Mesothelial cell of epicardium (in vitro differentiated cells): ENCODE measurements around the gene PSMD6. TPM values are rescaled to one million over a fixed set of nuclear protein-coding genes. Genes with fewer than 3 reads are reported as not detected.

Experiments used
- DNase-seq, 2 experiments: peaks; one replicate each; pipeline ENCODE4 v3.0.0; 2021; ENCODE audit warnings: low spot score in 2 of 2; ENCODE audit not compliant: unreplicated experiment in 2 of 2
- H3K27ac Mint-ChIP-seq: 2 replicates; pipeline ENCODE4 v1.8.0; 2021; ENCODE audit warnings: mixed read lengths
- H3K27me3 Mint-ChIP-seq: 2 replicates; pipeline ENCODE4 v1.8.0; 2021; ENCODE audit warnings: low read depth, mixed read lengths
- H3K36me3 Mint-ChIP-seq: 2 replicates; pipeline ENCODE4 v1.8.0; 2021; ENCODE audit warnings: mixed read lengths
- H3K4me1 Mint-ChIP-seq: 2 replicates; pipeline ENCODE4 v1.8.0; 2021; ENCODE audit warnings: mixed read lengths
- H3K4me3 Mint-ChIP-seq: 2 replicates; pipeline ENCODE4 v1.8.0; 2021; ENCODE audit warnings: mild to moderate bottlenecking, moderate library complexity, mixed read lengths
- H3K9me3 Mint-ChIP-seq: 2 replicates; pipeline ENCODE4 v1.8.0; 2021; ENCODE audit warnings: mixed read lengths
- CTCF ChIP-seq: fragments of 200-600 bp; sonication (generic); IDR thresholded peaks from one replicate; pipeline ENCODE4 v1.5.0; 2021; ENCODE audit warnings: antibody characterized with exemption; ENCODE audit not compliant: unreplicated experiment
- total RNA-seq: library from RNA; stranded (reverse); gene quantifications from 3 replicates; pipeline ENCODE4 v1.2.1, GENCODE V29; 2021

The PSMD6 gene
- total RNA-seq, 1 donor from 2014 or later: 73.4 TPM

GRCh38 chr3:64009528-64009927 is 13.8 kb downstream of the PSMD6 start:
- no peaks in the 10 kb centered on the region for H3K27me3 Mint-ChIP-seq
- no peaks in the 10 kb centered on the region for H3K9me3 Mint-ChIP-seq
- peaks cover 13% of the 10 kb centered on the region for H3K4me1 Mint-ChIP-seq
- no peak for DNase-seq
- H3K36me3 Mint-ChIP-seq: peaks cover 32% of the 10 kb centered on the region
- H3K27ac Mint-ChIP-seq: peak overlapping the region; percentile 44
- no peak for TF ChIP-seq CTCF
- H3K4me3 Mint-ChIP-seq: no peak overlapping the region

GRCh38 chr3:64008487-64009351 is 14.6 kb downstream of the PSMD6 start:
- H3K36me3 Mint-ChIP-seq: peaks cover 24% of the 10 kb centered on the region
- H3K4me1 Mint-ChIP-seq: peaks cover 13% of the 10 kb centered on the region
- H3K9me3 Mint-ChIP-seq: no peaks in the 10 kb centered on the region
- H3K4me3 Mint-ChIP-seq: no peak overlapping the region
- no peaks in the 10 kb centered on the region for H3K27me3 Mint-ChIP-seq
- H3K27ac Mint-ChIP-seq: peak overlapping the region; percentile 74
- no peak for TF ChIP-seq CTCF
- DNase-seq: no peak

GRCh38 chr3:64008017-64008416 is 15.3 kb downstream of the PSMD6 start:
- H3K4me1 Mint-ChIP-seq: peaks cover 13% of the 10 kb centered on the region
- no peak for TF ChIP-seq CTCF
- H3K4me3 Mint-ChIP-seq: no peak overlapping the region
- H3K36me3 Mint-ChIP-seq: peaks cover 18% of the 10 kb centered on the region
- no peak overlapping the region for H3K27ac Mint-ChIP-seq
- no peaks in the 10 kb centered on the region for H3K9me3 Mint-ChIP-seq
- no peaks in the 10 kb centered on the region for H3K27me3 Mint-ChIP-seq
- DNase-seq: no peak

- Mint-ChIP-seq H3K9me3 (no peaks in the 10 kb centered on the region), H3K36me3 (peaks cover 3% of the 10 kb centered on the region), H3K4me1 (peaks cover 9% of the 10 kb centered on the region), H3K27ac (no peak overlapping the region), H3K4me3 (no peak overlapping the region), H3K27me3 (no peaks in the 10 kb centered on the region)
- no peak for DNase-seq
- TF ChIP-seq CTCF: no peak
Measured at GRCh38 chr3:64003589-64003988, 19.7 kb downstream of the PSMD6 start.

- TF ChIP-seq CTCF: no peak
- Mint-ChIP-seq H3K4me1 (peaks cover 6% of the 10 kb centered on the region), H3K27ac (no peak overlapping the region), H3K36me3 (peaks cover 5% of the 10 kb centered on the region), H3K4me3 (no peak overlapping the region), H3K27me3 (no peaks in the 10 kb centered on the region), H3K9me3 (no peaks in the 10 kb centered on the region)
- DNase-seq: no peak
Measured at GRCh38 chr3:64002233-64002632, 21.1 kb downstream of the PSMD6 start.
